Measurements from ENCODE around the gene NAT14. TPM values are rescaled to one million over a fixed set of nuclear protein-coding genes. Genes with fewer than 3 reads are reported as not detected.
"Not testable (repeated sequence)": the region's sequence is repeated elsewhere in the genome, so short reads cannot be mapped to it uniquely, and the experiment has no call there.

NAT14 gene
- total and polyA plus RNA-seq, 2 experiments from 2014 or later, result 56.5 to 138 TPM

DNA sequence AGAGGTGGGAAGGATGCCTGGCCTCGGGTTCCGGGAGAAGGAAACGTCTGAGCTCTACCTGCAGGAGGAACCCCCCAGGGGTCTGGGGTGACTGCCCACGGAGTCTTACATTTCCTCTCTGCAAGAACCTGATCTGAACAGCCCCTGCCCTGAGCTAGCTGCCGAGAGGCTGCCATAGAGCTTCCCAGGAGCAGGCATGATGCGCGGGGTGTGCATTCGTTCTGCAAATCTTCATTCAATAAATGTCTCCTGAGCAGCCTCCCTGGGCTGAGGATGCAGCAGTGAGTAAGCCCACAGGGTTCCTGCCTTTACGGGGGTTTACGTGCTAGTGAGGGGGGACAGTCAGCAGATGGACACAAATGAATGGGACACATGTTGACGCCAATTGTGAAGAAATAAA is 40.3 kb upstream of the NAT14 start:
- peaks cover 100% of the 10 kb centered on the region for H3K27me3 ChIP-seq
- no peak overlapping the region for H3K4me3 ChIP-seq
- TF ChIP-seq, protein P1, sequence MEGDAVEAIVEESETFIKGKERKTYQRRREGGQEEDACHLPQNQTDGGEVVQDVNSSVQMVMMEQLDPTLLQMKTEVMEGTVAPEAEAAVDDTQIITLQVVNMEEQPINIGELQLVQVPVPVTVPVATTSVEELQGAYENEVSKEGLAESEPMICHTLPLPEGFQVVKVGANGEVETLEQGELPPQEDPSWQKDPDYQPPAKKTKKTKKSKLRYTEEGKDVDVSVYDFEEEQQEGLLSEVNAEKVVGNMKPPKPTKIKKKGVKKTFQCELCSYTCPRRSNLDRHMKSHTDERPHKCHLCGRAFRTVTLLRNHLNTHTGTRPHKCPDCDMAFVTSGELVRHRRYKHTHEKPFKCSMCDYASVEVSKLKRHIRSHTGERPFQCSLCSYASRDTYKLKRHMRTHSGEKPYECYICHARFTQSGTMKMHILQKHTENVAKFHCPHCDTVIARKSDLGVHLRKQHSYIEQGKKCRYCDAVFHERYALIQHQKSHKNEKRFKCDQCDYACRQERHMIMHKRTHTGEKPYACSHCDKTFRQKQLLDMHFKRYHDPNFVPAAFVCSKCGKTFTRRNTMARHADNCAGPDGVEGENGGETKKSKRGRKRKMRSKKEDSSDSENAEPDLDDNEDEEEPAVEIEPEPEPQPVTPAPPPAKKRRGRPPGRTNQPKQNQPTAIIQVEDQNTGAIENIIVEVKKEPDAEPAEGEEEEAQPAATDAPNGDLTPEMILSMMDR (IDR thresholded peaks at IDR 0.05; ENCODE audit: low read depth, low read length), result no peak
- H3K36me3 ChIP-seq, result no peaks in the 10 kb centered on the region
- H3K9me3 ChIP-seq (ENCODE audit: low read depth), result no peaks in the 10 kb centered on the region
- H3K4me1 ChIP-seq (ENCODE audit: low read depth), result no peaks in the 10 kb centered on the region
- DNase-seq (ENCODE audit: low read depth in 1 of 2, low spot score in 1 of 2), result no peak
- H3K27ac ChIP-seq, result no peak overlapping the region

DNA sequence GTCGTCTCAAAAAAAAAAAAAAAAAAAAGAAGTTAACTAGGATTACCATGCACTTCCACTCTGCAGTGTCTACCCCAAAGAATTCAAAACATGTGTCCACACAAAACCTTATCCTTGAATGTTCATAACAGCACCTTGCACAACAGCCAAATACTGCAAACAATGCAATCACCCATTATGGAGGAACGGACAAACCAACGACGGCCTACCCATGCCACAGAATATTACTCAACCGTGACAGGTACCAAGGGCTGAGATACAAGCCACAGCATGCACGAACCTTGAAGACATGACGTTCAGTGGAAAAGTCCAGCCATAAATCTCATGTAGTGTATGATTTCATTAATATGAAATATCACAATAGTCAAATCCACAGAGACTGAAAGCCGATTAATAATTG is 38.9 kb upstream of the NAT14 start:
- H3K27ac ChIP-seq, result no peak overlapping the region
- H3K9me3 ChIP-seq (ENCODE audit: low read depth), result no peaks in the 10 kb centered on the region
- H3K36me3 ChIP-seq, result no peaks in the 10 kb centered on the region
- H3K27me3 ChIP-seq, result peaks cover 98% of the 10 kb centered on the region
- TF ChIP-seq, protein P1 (IDR thresholded peaks at IDR 0.05; ENCODE audit: low read depth, low read length), result no peak
- no peak for DNase-seq (ENCODE audit: low read depth in 1 of 2, low spot score in 1 of 2)
- H3K4me1 ChIP-seq (ENCODE audit: low read depth), result no peaks in the 10 kb centered on the region
- H3K4me3 ChIP-seq, result no peak overlapping the region

DNA sequence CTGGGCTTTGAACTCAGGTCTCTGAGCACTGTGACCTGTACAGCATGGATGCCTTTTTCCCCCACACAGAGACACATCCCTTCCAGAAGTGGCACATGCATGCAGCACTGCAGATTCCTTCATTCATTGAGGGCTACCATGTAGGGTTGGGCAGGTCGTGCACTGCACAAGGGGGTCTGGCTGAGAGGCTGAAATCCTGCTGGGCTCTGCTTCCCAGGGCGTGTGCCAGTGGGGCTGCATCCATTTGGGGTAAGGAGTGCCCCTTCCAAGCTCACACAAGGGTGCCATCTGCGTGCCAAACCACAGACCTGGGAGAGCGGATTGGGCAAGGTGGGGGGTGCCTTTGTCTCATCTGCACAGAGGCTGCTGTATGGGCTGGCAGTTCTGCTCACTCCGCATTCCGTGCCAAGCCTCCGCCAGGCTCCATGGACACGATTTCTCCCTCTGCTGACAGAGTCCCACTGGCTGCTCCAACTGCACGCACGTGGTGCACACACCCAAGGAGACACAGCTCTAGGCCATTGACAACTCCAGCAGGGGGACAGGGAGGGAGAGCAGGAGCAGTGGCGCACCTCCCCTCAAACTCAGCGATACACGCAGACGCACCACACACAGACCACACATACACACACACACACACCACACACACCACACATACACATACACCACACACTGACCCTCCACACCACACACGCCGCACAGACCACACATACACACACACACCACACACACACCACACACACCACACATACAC is 37.4 kb upstream of the NAT14 start:
- TF ChIP-seq, protein P1 (IDR thresholded peaks at IDR 0.05; ENCODE audit: low read depth, low read length), result no peak
- Histone ChIP-seq H3K27ac (no peak overlapping the region), H3K4me1 (ENCODE audit: low read depth) (peaks cover 11% of the 10 kb centered on the region), H3K36me3 (no peaks in the 10 kb centered on the region), H3K27me3 (peaks cover 97% of the 10 kb centered on the region), H3K9me3 (ENCODE audit: low read depth) (no peaks in the 10 kb centered on the region), H3K4me3 (no peak overlapping the region)
- DNase-seq (ENCODE audit: low read depth in 1 of 2, low spot score in 1 of 2), result peak in 1 of 2 donors; percentile 38

DNA sequence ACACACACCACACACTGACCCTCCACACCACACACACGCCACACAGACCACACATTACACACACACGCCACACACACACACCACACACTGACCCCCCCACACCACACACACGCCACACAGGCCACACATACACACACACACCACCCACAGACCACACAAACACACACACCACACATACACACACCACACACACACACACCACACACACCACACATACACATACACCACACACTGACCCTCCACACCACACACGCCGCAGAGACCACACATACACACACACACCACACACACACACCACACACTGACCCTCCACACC is 36.9 kb upstream of the NAT14 start:
- H3K27ac ChIP-seq; H3K36me3 ChIP-seq; DNase-seq (ENCODE audit: low read depth in 1 of 2, low spot score in 1 of 2); H3K9me3 ChIP-seq (ENCODE audit: low read depth); H3K4me3 ChIP-seq: not testable (repeated sequence)
- Histone ChIP-seq H3K27me3 (peaks cover 92% of the 10 kb centered on the region), H3K4me1 (ENCODE audit: low read depth) (peaks cover 11% of the 10 kb centered on the region)

DNA sequence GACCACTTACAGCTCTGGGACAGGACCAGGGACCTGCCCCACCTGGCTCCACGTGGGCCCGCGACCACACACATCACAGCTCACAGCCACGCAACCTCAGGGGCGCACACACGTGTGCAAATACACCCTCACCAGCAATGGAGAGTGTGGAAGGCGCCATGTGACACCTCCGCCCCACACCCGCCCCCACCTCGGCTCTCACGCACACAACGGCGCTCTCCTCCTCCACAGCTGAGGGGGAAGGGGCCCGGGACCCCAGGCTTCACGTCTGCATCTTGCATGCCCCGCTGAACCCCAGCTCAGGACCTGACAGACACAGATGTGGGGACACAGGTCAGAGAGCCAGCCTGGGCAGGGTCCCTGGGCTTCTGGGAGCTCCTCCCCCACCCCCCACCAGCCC is 35.5 kb upstream of the NAT14 start:
- Histone ChIP-seq H3K4me1 (ENCODE audit: low read depth) (peaks cover 11% of the 10 kb centered on the region), H3K9me3 (ENCODE audit: low read depth) (no peaks in the 10 kb centered on the region), H3K36me3 (no peaks in the 10 kb centered on the region), H3K27ac (no peak overlapping the region), H3K27me3 (peaks cover 79% of the 10 kb centered on the region), H3K4me3 (no peak overlapping the region)
- no peak for DNase-seq (ENCODE audit: low read depth in 1 of 2, low spot score in 1 of 2)
- TF ChIP-seq, protein P1 (IDR thresholded peaks at IDR 0.05; ENCODE audit: low read depth, low read length), result no peak

DNA sequence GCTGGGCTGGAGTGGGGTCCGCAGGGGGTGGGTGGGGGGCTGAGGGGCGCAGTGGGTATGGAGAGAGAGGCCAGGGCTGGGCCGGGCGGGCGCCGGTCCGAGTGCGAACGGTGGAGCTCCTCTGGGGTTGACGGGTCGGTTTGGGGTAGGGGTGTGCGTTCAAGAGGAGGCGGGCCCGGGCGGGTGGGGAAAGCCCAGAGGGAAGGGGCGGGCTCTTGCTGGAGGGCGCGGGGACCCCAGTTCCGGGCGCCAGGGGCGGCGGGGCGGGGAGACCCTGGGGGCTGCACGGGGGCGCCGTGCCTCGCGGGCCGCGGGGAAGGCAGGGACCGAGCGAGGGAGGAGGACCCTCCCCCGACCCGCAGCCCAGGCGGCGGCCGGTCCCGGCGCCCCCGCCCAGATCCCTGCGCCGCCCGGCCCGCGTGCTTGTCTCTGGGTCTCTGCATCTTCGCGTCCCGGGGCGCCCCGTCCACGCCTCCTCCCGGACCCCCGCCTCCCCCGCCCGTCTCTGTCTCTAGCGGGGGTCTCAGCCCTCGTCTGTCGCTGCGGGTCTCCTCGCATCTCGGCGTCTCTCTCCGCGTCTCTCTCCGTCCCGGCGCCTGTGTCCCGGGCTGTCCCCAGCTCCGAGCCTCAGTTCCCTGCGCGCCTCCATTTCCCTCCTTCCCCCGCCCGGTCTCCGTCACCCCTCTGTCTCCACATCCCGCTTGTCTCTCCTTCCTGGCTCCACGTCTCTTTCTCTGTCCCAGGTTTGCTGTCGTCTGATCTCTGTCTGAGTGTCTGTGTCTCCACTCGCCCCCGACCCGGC is 33.6 kb upstream of the NAT14 start:
- Histone ChIP-seq H3K9me3 (ENCODE audit: low read depth) (no peaks in the 10 kb centered on the region), H3K36me3 (no peaks in the 10 kb centered on the region), H3K4me3 (peak overlapping the region; percentile 25), H3K27me3 (peaks cover 60% of the 10 kb centered on the region), H3K27ac (no peak overlapping the region), H3K4me1 (ENCODE audit: low read depth) (peaks cover 11% of the 10 kb centered on the region)
- TF ChIP-seq, protein P1 (IDR thresholded peaks at IDR 0.05; ENCODE audit: low read depth, low read length), result no peak
- no peak for DNase-seq (ENCODE audit: low read depth in 1 of 2, low spot score in 1 of 2)
